GM12878 (cell line): ENCODE results near the gene VANGL2. TPM values are rescaled to one million over a fixed set of nuclear protein-coding genes. Genes with fewer than 3 reads are reported as not detected.
A peak's percentile ranks its signal among the peaks of the same experiment; 100 is the strongest.

ENCODE experiments used
- ATAC-seq: fragments of 200-7000 bp; cut with Tn5 transposase; 3 replicates; pipeline ENCODE4 v1.9.1; 2020; ENCODE audit warnings: mild to moderate bottlenecking, moderate library complexity
- BruUV-seq: library from RNA; stranded (reverse); fragments of 400-500 nt; replicated peaks from 2 replicates; lab custom pipeline; 2021; lab: Mats Ljungman, UMichigan
- CTCF ChIA-PET: fragments of 300-600 bp; sonication (Branson Sonifier 250); formaldehyde crosslinking; extraction: SDS; loops from one replicate; lab custom pipeline; 2021; ENCODE audit warnings: inconsistent platforms; lab: Yijun Ruan, JAX
- POLR2A ChIA-PET: fragments of 350-600 bp; formaldehyde crosslinking; extraction: SDS; loops from one replicate; lab custom pipeline; 2021; ENCODE audit warnings: inconsistent platforms; lab: Charles Lee
- RAD21 ChIA-PET: fragments of 300-600 bp; sonication (Branson Sonifier 250); formaldehyde crosslinking; loops from one replicate; lab custom pipeline; 2023; ENCODE audit warnings: antibody characterized with exemption; ENCODE audit not compliant: unreplicated experiment; lab: Charles Lee
- SMC1A ChIA-PET: fragments of 300-600 bp; sonication (Branson Sonifier 250); formaldehyde crosslinking; loops from one replicate; lab custom pipeline; 2023; ENCODE audit not compliant: unreplicated experiment, uncharacterized antibody; lab: Charles Lee
- DNase-seq: peaks from one replicate; pipeline ENCODE4 v3.0.0-alpha.2; 2011; ENCODE audit warnings: low read depth, low spot score
- FAIRE-seq: peaks from 3 replicates; lab custom pipeline; 2011; peaks lifted over from hg19 to GRCh38; lab: Jason Lieb, UNC
- H2AFZ ChIP-seq: 2 replicates; pipeline ENCODE4 v1.6.0; 2011; ENCODE audit warnings: low read depth, low read length, control low read depth; ENCODE audit not compliant: control insufficient read depth
- H3K27ac ChIP-seq: 2 replicates; pipeline ENCODE4 v1.5.1; 2011; ENCODE audit warnings: control low read depth; ENCODE audit not compliant: control insufficient read depth, insufficient read depth
- H3K27me3 ChIP-seq, 2 experiments: replicated peaks in 1 of 2; 2 replicates each; pipeline versions ENCODE4 v1.6.0 to v1.6.1; 2011; ENCODE audit warnings: low read length in 1 of 2; ENCODE audit not compliant: control insufficient read depth in 2 of 2, insufficient read depth in 2 of 2
- H3K36me3 ChIP-seq, 2 experiments: 2 replicates each; pipeline ENCODE4 v1.5.1; 2011; ENCODE audit warnings: low read length in 1 of 2; ENCODE audit not compliant: control insufficient read depth in 2 of 2, insufficient read depth in 2 of 2
- H3K4me1 ChIP-seq: 2 replicates; pipeline ENCODE4 v1.6.1; 2011; ENCODE audit warnings: mild to moderate bottlenecking, low read length, moderate library complexity, mixed read lengths; ENCODE audit not compliant: control insufficient read depth, insufficient read depth
- H3K4me2 ChIP-seq: 2 replicates; pipeline ENCODE4 v1.6.0; 2011; ENCODE audit warnings: control low read depth; ENCODE audit not compliant: control insufficient read depth, insufficient read depth
- H3K4me3 ChIP-seq: fragments of 200-600 bp; sonication (generic); 2 replicates; pipeline ENCODE4 v1.5.1; 2016
- H3K79me2 ChIP-seq: 2 replicates; pipeline ENCODE4 v1.6.0; 2011; ENCODE audit warnings: low read length; ENCODE audit not compliant: control insufficient read depth, insufficient read depth
- H3K9ac ChIP-seq: 2 replicates; pipeline ENCODE4 v1.8.0; 2011; ENCODE audit warnings: low read length, control low read depth, mixed read lengths; ENCODE audit not compliant: control insufficient read depth, insufficient read depth
- H3K9me3 ChIP-seq: replicated peaks from 3 replicates; pipeline ENCODE4 v1.5.1; 2011; ENCODE audit warnings: mild to moderate bottlenecking, low read length; ENCODE audit not compliant: control insufficient read depth, insufficient read depth
- H4K20me1 ChIP-seq: 2 replicates; pipeline ENCODE4 v1.6.0; 2011; ENCODE audit not compliant: control insufficient read depth, insufficient read depth
- ASH2L ChIP-seq: fragments of 300-600, 200-600 bp; sonication (generic); IDR thresholded peaks from 2 replicates; pipeline ENCODE4 v1.6.1; 2017; ENCODE audit warnings: low read depth, mild to moderate bottlenecking, borderline replicate concordance
- ATF3 ChIP-seq: IDR thresholded peaks from 2 replicates; pipeline ENCODE4 v1.6.1; 2011; ENCODE audit warnings: low read depth, mild to moderate bottlenecking, low read length, moderate library complexity, borderline replicate concordance; ENCODE audit errors: extremely low read depth
- ATF7 ChIP-seq: fragments of 450-650 bp; IDR thresholded peaks from 2 replicates; pipeline ENCODE4 v1.6.1; 2016; ENCODE audit warnings: low read depth, mild to moderate bottlenecking
- ESRRA ChIP-seq: IDR thresholded peaks from 2 replicates; pipeline ENCODE4 v1.6.1; 2012; ENCODE audit warnings: mild to moderate bottlenecking, low read length, improper control_type of control experiment
- GABPA ChIP-seq: IDR thresholded peaks from 2 replicates; pipeline ENCODE4 v1.6.1; 2014; ENCODE audit warnings: antibody characterized with exemption, low read depth, mild to moderate bottlenecking, inconsistent platforms
- HDAC6 ChIP-seq: fragments of 200-600 bp; sonication (generic); IDR thresholded peaks from one replicate; pipeline ENCODE4 v1.8.0; 2017; ENCODE audit warnings: antibody characterized with exemption; ENCODE audit not compliant: unreplicated experiment
- KDM1A ChIP-seq: fragments of 200-600 bp; sonication (generic); IDR thresholded peaks from 2 replicates; pipeline ENCODE4 v1.6.1; 2016; ENCODE audit warnings: borderline replicate concordance
- MYC ChIP-seq: IDR thresholded peaks from 2 replicates; pipeline ENCODE4 v1.6.1; 2011; ENCODE audit warnings: mild to moderate bottlenecking, low read length, moderate library complexity, inconsistent platforms; ENCODE audit not compliant: insufficient read depth, insufficient replicate concordance, insufficient read length, severe bottlenecking
- PAX8 ChIP-seq: fragments of 450-650 bp; IDR thresholded peaks from 2 replicates; pipeline ENCODE4 v1.6.1; 2017; ENCODE audit warnings: mild to moderate bottlenecking, moderate library complexity
- TARDBP ChIP-seq: IDR thresholded peaks from 2 replicates; pipeline ENCODE4 v1.6.1; 2016; ENCODE audit warnings: borderline replicate concordance
- WRNIP1 ChIP-seq: IDR thresholded peaks from 2 replicates; pipeline ENCODE4 v1.6.1; 2011; ENCODE audit warnings: low read depth, low read length, improper control_type of control experiment, borderline replicate concordance
- ZNF274 ChIP-seq: IDR thresholded peaks from one replicate; pipeline ENCODE4 v1.8.0; 2011; ENCODE audit not compliant: insufficient read length, insufficient read depth
- WGBS: methylation state at CpG from one replicate; pipeline ENCODE4 v1.1.6; 2016; ENCODE audit warnings: low lambda C conversion rate; ENCODE audit not compliant: insufficient replicate concordance, insufficient coverage; ENCODE audit errors: missing lambda C conversion rate; 5-methylcytosine and 5-hydroxymethylcytosine counted together
- in situ Hi-C: fragments of 300-500 bp; cut with MboI; formaldehyde crosslinking; loops from 9 replicates; pipeline ENCODE4 v1.14.3; 2018; ENCODE audit warnings: mixed read lengths
- intact Hi-C: fragments of 100-400 bp; cut with micrococcal nuclease; formaldehyde crosslinking; loops from one replicate; pipeline ENCODE4 v1.14.2; 2022; ENCODE audit not compliant: unreplicated experiment
- polyA plus RNA-seq, 11 experiments: library from polyadenylated mRNA; depleted of rRNA in 4 of 11; unstranded in 6 of 11; stranded (reverse) in 5 of 11; fragments of >200 nt; fragmentation: Nextera tagmentation in 4 of 11; fragmentation: Illumina TruSeq in 1 of 11; extraction: Ambion mirVana in 4 of 11; extraction: Trizol in 1 of 11; gene quantifications; 1 replicate in 1 of 11; 2 replicates in 10 of 11; pipeline versions ENCODE4 v1.2.1 to v1.2.3, GENCODE V29; 2011 to 2016; ENCODE audit warnings: inconsistent platforms in 2 of 11, missing spikeins in 2 of 11, low read depth in 1 of 11
- total RNA-seq, 4 experiments: library from RNA; depleted of rRNA in 3 of 4; stranded (reverse); fragments of >200 nt in 3 of 4; fragmentation: Illumina TruSeq in 1 of 4; extraction: Trizol in 1 of 4; gene quantifications; 2 replicates each; pipeline versions ENCODE4 v1.2.1 to v1.2.3, GENCODE V29; 2013 to 2021
- TF ChIP-seq, protein P1 (sequence below): fragments of 450-650 bp; IDR thresholded peaks from 2 replicates; pipeline ENCODE4 v1.6.1; 2016; ENCODE audit warnings: mild to moderate bottlenecking, moderate library complexity, borderline replicate concordance
- TF ChIP-seq, protein P2 (sequence below): fragments of 150-350 bp; IDR thresholded peaks from 2 replicates; pipeline ENCODE4 v1.6.1; 2016; ENCODE audit warnings: low read depth, low read length

Gene VANGL2
- total and polyA plus RNA-seq, 10 of the 15 experiments (the other 5 are each of a cell fraction or from before 2014, with no cell fraction given) = 0.10 to 5.0 (median 0.27) TPM

- TF ChIP-seq, protein P1, sequence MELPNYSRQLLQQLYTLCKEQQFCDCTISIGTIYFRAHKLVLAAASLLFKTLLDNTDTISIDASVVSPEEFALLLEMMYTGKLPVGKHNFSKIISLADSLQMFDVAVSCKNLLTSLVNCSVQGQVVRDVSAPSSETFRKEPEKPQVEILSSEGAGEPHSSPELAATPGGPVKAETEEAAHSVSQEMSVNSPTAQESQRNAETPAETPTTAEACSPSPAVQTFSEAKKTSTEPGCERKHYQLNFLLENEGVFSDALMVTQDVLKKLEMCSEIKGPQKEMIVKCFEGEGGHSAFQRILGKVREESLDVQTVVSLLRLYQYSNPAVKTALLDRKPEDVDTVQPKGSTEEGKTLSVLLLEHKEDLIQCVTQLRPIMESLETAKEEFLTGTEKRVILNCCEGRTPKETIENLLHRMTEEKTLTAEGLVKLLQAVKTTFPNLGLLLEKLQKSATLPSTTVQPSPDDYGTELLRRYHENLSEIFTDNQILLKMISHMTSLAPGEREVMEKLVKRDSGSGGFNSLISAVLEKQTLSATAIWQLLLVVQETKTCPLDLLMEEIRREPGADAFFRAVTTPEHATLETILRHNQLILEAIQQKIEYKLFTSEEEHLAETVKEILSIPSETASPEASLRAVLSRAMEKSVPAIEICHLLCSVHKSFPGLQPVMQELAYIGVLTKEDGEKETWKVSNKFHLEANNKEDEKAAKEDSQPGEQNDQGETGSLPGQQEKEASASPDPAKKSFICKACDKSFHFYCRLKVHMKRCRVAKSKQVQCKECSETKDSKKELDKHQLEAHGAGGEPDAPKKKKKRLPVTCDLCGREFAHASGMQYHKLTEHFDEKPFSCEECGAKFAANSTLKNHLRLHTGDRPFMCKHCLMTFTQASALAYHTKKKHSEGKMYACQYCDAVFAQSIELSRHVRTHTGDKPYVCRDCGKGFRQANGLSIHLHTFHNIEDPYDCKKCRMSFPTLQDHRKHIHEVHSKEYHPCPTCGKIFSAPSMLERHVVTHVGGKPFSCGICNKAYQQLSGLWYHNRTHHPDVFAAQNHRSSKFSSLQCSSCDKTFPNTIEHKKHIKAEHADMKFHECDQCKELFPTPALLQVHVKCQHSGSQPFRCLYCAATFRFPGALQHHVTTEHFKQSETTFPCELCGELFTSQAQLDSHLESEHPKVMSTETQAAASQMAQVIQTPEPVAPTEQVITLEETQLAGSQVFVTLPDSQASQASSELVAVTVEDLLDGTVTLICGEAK = no peak
- no peak for TF ChIP-seq GABPA
- no peak for TF ChIP-seq PAX8
- no peak for TF ChIP-seq ATF3
- TF ChIP-seq, all 136 proteins: peak for 0
These were observed 1.5 kb upstream of the VANGL2 start (continued) for GRCh38 chr1:160398823-160399222.

DNA sequence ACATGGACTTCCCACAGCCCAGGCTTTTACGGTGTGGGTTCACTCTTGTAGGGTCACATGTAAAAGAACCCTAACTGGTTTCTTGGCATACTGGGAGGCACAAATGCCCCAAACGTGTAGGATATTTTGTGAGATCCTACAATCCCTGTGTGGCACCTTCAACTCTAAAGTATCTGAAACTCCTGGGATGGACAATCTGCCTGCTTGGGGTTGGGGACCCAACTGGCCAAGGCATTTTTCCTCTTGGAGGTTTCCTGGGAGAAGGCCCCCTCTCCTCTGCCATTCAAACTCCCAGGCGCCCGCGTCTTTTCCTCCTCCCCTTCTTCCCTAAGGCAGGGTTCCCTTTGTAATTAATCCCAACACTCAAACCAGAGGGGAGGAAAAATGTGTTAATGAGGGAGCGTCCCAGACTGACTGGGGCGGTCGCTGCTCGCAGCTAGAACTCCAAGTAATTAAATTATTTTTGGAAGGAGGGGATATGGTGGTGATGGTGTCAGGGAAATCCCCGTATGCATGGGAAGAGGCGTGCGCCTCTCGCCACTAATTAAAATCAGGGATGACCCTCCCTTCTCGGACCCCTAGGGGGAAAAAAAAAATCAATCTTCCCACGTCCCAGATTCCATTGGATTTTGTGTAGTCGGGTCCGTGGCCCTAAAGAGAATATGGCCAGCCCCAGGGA is 681 bp upstream of the VANGL2 start:
- Histone ChIP-seq H3K27ac (no peak overlapping the region), H3K79me2 (no peaks in the 10 kb centered on the region), H3K4me1 (no peaks in the 10 kb centered on the region), H3K27me3 (peaks cover 0 to 4% of the 10 kb centered on the region in 2 experiments; a peak in 2 of 4 replicates), H3K4me2 (peak overlapping the region; percentile 68), H3K4me3 (peak overlapping the region; percentile 38; the same call in 1 of the 2 replicates), H2AFZ (no peak overlapping the region; the same call in 1 of the 2 replicates), H3K9ac (0 out of 2 replicates have a peak overlapping the region, but pooled peaks have one; percentile 30), H3K9me3 (no peaks in the 10 kb centered on the region), H4K20me1 (no peaks in the 10 kb centered on the region), H3K36me3 (no peaks in the 10 kb centered on the region)
- ChIA-PET CTCF (no interaction called here), SMC1A (no interaction called here), POLR2A (no interaction called here), RAD21 (no interaction called here)
- 68% methylated on average over 17 of the region's 17 CpGs for WGBS
- no TSS peak for BruUV-seq
- in situ Hi-C loops (loop anchor here (25.0 kb wide), 1 partner anchor 563 kb away; the partner anchor contains the start of gene ITLN2), intact Hi-C loops (no loop called here)
- FAIRE-seq = no peak
- no peak for DNase-seq
- ATAC-seq = no peak
- TF ChIP-seq KDM1A = no peak
- no peak for TF ChIP-seq WRNIP1
- no peak for TF ChIP-seq ASH2L
- no peak for TF ChIP-seq MYC
- no peak for TF ChIP-seq ZNF274
- TF ChIP-seq, protein P2, sequence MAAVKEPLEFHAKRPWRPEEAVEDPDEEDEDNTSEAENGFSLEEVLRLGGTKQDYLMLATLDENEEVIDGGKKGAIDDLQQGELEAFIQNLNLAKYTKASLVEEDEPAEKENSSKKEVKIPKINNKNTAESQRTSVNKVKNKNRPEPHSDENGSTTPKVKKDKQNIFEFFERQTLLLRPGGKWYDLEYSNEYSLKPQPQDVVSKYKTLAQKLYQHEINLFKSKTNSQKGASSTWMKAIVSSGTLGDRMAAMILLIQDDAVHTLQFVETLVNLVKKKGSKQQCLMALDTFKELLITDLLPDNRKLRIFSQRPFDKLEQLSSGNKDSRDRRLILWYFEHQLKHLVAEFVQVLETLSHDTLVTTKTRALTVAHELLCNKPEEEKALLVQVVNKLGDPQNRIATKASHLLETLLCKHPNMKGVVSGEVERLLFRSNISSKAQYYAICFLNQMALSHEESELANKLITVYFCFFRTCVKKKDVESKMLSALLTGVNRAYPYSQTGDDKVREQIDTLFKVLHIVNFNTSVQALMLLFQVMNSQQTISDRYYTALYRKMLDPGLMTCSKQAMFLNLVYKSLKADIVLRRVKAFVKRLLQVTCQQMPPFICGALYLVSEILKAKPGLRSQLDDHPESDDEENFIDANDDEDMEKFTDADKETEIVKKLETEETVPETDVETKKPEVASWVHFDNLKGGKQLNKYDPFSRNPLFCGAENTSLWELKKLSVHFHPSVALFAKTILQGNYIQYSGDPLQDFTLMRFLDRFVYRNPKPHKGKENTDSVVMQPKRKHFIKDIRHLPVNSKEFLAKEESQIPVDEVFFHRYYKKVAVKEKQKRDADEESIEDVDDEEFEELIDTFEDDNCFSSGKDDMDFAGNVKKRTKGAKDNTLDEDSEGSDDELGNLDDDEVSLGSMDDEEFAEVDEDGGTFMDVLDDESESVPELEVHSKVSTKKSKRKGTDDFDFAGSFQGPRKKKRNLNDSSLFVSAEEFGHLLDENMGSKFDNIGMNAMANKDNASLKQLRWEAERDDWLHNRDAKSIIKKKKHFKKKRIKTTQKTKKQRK = no peak
- no peak for TF ChIP-seq ATF7
- TF ChIP-seq ESRRA = no peak
- no peak for TF ChIP-seq TARDBP
- TF ChIP-seq HDAC6 = no peak
